ENCODE results near the gene SNRNP35.
"Not testable (repeated sequence)": the region's sequence is repeated elsewhere in the genome, so short reads cannot be mapped to it uniquely, and the experiment has no call there.

SNRNP35 gene

GRCh38 chr12:123449249-123449733, 8.6 kb upstream of the SNRNP35 start:
- DNase-seq (ENCODE audit: low read depth in 2 of 2), result no peak

GRCh38 chr12:123449856-123450255, 8.1 kb upstream of the SNRNP35 start:
- DNase-seq (ENCODE audit: low read depth in 2 of 2), result no peak

GRCh38 chr12:123450636-123451035, 7.3 kb upstream of the SNRNP35 start:
- no peak for DNase-seq (ENCODE audit: low read depth in 2 of 2)

- DNase-seq (ENCODE audit: low read depth in 2 of 2), result not testable (repeated sequence)
These were observed 5.7 kb upstream of the SNRNP35 start for GRCh38 chr12:123452276-123452550.

DNA sequence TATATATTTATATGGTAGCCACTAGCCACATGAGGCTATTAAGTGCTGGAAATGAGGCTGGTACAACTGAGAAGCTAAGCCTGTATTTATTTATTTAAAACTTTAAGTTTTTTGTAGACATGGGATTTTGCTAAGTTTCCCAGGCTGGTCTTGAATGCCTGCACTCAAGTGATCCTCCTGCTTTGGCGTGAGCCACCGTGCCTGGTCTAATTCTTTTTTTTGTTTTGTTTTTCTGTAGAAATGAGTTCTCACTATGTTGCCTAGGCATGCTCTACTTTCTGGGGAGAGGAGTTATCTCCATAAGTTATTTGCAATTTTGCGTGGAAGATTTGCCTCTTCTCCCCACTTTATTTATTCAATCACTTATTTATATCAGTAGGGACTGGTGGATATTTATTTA, 4.8 kb upstream of the SNRNP35 start:
- DNase-seq (ENCODE audit: low read depth in 2 of 2), result no peak

- DNase-seq (ENCODE audit: low read depth in 2 of 2), result not testable (repeated sequence)
These were observed 5.2 kb downstream of the SNRNP35 start for GRCh38 chr12:123463174-123463573.

GRCh38 chr12:123465084-123465483, 7.1 kb downstream of the SNRNP35 start:
- DNase-seq (ENCODE audit: low read depth in 2 of 2), result no peak

GRCh38 chr12:123468786-123469185, 10.8 kb downstream of the SNRNP35 start:
- DNase-seq (ENCODE audit: low read depth in 2 of 2), result no peak

- DNase-seq (ENCODE audit: low read depth in 2 of 2), result no peak
These were observed 12.0 kb downstream of the SNRNP35 start for GRCh38 chr12:123469978-123470377.

DNA sequence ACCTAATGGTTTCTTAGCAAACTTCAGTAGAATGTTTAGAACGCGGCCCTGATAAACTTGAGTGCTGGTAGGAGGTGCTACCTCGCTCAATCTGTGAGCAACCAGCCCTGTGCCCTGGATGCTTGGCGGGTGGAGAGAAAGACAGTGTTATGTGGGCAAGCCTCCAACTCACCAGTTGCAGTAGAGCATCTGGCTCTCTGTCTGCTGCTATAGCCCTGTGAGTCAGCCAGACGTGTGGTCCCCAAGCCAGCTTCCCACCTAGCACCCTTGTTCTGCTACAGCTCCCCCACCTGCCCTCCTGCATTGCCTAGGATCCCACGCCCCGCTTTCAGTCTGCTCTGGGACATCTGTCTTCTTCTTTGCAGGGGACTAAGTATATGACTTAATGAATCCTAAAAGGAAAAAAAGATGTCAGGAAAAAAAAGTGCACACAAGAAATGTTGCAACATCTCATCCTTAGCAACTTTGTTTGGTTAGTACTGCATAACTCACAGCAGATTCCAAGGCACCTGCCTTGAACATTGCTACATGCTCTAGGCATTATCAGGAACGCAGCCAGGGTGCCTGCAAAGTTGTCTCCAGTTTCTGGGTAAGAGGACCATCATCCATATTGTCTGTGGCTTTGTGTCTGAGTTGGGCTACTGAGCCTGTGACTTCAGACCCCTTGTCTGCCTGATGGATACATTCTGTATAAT, 13.6 kb downstream of the SNRNP35 start:
- no peak for DNase-seq (ENCODE audit: low read depth in 2 of 2)

DNA sequence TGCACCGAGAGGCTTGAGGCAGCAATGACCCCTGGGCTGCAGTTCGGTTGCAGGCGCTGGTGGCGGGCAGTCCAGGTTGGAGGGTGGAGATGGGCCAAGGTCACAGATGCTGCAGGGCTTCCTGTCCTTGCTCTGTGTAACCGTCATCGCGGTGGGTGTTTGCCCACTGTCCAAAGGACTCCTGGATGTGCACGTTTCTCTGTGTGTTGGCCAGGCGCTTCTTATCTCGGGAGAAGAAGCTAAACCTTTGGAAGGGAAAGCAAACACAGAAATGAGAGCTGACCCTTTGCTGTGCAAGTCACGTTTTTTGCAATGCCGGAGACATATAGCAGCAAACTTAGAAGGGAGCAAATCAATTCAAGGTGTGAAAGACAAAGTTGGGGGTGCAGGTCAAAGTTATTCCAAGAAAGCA, 14.5 kb downstream of the SNRNP35 start:
- no peak for DNase-seq (ENCODE audit: low read depth in 2 of 2)

GRCh38 chr12:123474485-123475245, 16.7 kb downstream of the SNRNP35 start:
- no peak for DNase-seq (ENCODE audit: low read depth in 2 of 2)

- no peak for DNase-seq (ENCODE audit: low read depth in 2 of 2)
These were observed 17.3 kb downstream of the SNRNP35 start for GRCh38 chr12:123475246-123475703.

- no peak for DNase-seq (ENCODE audit: low read depth in 2 of 2)
These were observed 20.1 kb downstream of the SNRNP35 start for GRCh38 chr12:123478069-123478468.

GRCh38 chr12:123478762-123479161, 20.8 kb downstream of the SNRNP35 start:
- no peak for DNase-seq (ENCODE audit: low read depth in 2 of 2)

DNA sequence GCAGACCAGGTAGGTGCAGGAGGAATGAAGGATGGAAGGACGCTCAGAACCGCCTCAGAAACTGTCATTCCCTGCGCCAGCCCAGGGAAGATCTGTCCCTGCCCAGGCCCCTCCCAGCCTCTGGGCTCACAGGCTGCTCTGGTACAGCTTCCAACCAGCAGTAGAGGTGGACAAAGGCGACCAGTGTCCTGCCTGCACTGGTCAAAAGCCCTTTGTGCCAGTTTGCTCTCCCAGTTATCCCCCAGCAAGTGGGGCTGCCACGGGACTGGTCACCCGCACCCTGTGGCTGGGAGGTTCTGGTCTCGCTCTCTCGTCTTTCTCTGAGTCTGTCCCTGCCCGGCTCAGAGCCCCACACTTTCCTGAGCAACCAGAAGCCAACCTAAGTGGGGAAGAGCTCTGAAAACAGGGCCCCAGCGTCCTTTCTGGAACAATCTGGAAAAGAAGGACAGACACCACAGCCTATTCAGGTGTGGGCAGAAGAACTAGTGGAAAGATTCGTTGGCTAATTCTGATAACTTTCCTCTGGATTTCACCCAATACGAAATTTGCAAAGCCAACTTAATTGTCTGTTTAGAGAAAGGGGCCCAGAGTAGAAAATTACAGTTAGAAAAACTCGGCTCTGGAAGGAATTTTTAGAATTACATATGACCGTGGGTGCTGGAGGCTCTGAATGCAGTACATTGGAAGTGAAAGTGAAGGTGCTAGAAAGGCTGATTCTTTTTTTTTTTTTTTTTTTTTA, 21.7 kb downstream of the SNRNP35 start:
- DNase-seq (ENCODE audit: low read depth in 2 of 2), result no peak

- DNase-seq (ENCODE audit: low read depth in 2 of 2), result not testable (repeated sequence)
These were observed 23.3 kb downstream of the SNRNP35 start for GRCh38 chr12:123481251-123481650.

DNA sequence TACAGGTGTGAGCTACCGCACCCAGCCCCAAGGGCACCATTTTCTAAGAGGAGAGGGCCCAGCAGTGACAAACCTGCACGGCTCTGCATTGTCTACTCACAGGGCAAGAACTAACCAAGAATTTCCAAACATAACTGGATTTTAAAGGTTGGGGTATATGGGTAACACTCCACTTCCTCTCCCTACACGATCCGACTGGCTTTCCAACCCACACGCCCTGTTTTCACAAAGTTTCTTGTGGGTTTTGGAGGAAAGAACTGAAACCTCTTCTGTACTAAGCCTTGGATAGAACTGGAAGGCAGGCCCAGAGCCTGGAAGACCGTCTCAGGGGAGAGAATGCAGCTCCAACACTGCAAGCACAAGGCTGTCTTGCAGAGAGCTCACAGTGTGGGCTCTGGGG, 24.9 kb downstream of the SNRNP35 start:
- DNase-seq (ENCODE audit: low read depth in 2 of 2), result no peak

- DNase-seq (ENCODE audit: low read depth in 2 of 2), result no peak
These were observed 25.8 kb downstream of the SNRNP35 start for GRCh38 chr12:123483602-123484248.

DNA sequence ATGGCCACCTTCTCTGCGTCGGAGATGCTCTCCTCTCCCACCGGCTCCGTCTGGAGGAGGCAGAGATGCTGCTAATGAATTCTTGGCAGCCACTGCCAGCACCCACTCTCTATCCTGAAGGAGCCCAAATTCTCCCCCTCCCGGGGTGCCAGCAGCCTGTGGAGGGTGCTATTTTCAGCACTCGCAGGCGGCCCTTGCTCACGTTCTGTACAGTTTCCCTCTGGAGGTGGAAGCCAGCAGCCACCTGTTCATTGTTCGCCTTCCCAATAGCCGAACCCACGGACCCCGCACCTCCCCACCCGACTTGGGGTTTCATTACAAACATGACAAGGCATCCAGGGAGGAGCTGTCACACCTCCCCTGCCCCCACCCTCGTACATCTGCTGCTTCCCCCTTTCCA, 27.8 kb downstream of the SNRNP35 start:
- no peak for DNase-seq (ENCODE audit: low read depth in 2 of 2)

DNA sequence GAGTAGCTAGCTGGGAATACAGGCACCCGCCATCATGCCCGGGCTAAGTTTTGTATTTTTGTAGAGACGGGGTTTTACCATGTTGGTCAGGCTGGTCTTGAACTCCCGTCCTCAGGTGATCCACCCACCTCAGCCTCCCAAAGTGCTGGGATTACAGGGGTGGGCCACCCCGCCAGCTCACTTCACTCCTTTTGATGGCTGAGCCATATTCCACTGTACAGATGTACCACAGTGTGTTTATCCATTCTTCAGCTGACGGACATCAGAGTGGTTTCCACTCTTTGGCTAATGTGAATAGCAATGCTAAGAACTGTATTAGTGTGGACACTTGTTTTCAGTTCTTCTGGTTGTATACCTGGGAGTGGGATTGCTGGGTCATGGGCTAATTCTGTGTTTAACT, 29.5 kb downstream of the SNRNP35 start:
- no peak for DNase-seq (ENCODE audit: low read depth in 2 of 2)

Data from stimulated activated CD4-positive, alpha-beta T cell treated with anti-CD3 and anti-CD28 coated beads, Interleukin-15, amount 100 ng/mL, for 48 hours (primary cell).